DOHH2 (cell line): ENCODE data around the gene NINJ2.

Experiments used
- CTCF ChIP-seq: fragments of 200-600 bp; sonication (generic); IDR thresholded peaks from one replicate; pipeline ENCODE4 v1.5.1; 2014; ENCODE audit warnings: antibody characterized with exemption, mild to moderate bottlenecking, low read depth, low read length; ENCODE audit not compliant: poor library complexity, severe bottlenecking
- EZH2phosphoT487 ChIP-seq: fragments of 200-600 bp; sonication (generic); IDR thresholded peaks from 2 replicates; pipeline ENCODE4 v1.6.1; 2017; ENCODE audit warnings: borderline replicate concordance, mild to moderate bottlenecking, antibody characterized with exemption, low read length, moderate library complexity, mixed read lengths

GRCh38 chr12:659090-659683 is 4.1 kb downstream of the NINJ2 start:
- TF ChIP-seq EZH2phosphoT487 (no peak), CTCF (no peak)
